Measurements from ENCODE around the gene RASL10A. TPM values are rescaled to one million over a fixed set of nuclear protein-coding genes. Genes with fewer than 3 reads are reported as not detected.

RASL10A gene
- total and polyA plus RNA-seq, 2 experiments from 2014 or later: 1.2 to 3.6 TPM

DNA sequence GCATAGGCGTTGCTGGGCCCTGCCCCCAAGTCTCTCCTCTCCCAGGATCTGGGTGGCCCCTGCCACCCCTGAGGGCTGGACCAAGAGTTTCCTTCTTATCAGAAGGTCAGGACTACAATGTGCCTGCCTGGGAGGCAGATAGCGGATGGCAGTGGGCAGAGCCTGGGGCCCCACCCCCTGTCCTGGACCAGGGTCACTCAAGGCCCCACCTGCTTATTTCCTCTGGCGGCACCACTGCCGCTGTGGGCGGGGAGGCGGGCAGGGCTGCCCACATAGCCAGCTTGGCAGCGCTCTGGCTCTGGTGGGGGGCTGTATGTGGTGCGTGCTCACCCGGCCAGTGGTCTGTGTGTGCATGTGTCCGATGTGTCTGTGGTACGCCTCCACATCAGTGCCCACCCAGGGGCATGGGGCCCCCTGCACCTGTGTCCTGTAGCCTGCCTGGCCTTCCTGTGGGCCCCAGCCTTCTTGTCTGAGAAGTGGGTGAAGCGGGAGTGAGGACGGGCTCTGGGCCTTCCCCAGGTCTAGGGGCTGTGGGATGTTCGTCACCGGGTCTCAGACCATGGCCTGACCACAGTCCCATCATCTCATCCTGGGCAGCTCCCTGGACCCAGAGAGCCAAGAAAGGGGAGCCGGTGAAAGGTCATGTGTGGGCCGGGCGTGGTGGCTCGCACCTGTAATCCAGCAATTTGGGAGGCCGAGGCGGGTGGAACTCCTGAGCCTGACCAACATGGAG, 6.0 kb downstream of the RASL10A start:
- TF ChIP-seq, protein P1, sequence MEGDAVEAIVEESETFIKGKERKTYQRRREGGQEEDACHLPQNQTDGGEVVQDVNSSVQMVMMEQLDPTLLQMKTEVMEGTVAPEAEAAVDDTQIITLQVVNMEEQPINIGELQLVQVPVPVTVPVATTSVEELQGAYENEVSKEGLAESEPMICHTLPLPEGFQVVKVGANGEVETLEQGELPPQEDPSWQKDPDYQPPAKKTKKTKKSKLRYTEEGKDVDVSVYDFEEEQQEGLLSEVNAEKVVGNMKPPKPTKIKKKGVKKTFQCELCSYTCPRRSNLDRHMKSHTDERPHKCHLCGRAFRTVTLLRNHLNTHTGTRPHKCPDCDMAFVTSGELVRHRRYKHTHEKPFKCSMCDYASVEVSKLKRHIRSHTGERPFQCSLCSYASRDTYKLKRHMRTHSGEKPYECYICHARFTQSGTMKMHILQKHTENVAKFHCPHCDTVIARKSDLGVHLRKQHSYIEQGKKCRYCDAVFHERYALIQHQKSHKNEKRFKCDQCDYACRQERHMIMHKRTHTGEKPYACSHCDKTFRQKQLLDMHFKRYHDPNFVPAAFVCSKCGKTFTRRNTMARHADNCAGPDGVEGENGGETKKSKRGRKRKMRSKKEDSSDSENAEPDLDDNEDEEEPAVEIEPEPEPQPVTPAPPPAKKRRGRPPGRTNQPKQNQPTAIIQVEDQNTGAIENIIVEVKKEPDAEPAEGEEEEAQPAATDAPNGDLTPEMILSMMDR (IDR thresholded peaks at IDR 0.05; ENCODE audit: low read depth, low read length): no peak
- Histone ChIP-seq H3K36me3 (no peaks in the 10 kb centered on the region), H3K27me3 (peaks cover 14% of the 10 kb centered on the region), H3K9me3 (ENCODE audit: low read depth) (no peaks in the 10 kb centered on the region), H3K4me3 (no peak overlapping the region), H3K27ac (no peak overlapping the region), H3K4me1 (ENCODE audit: low read depth) (peaks cover 13% of the 10 kb centered on the region)
- peak in 1 of 2 donors; percentile 51 for DNase-seq (ENCODE audit: low read depth in 1 of 2, low spot score in 1 of 2)

DNA sequence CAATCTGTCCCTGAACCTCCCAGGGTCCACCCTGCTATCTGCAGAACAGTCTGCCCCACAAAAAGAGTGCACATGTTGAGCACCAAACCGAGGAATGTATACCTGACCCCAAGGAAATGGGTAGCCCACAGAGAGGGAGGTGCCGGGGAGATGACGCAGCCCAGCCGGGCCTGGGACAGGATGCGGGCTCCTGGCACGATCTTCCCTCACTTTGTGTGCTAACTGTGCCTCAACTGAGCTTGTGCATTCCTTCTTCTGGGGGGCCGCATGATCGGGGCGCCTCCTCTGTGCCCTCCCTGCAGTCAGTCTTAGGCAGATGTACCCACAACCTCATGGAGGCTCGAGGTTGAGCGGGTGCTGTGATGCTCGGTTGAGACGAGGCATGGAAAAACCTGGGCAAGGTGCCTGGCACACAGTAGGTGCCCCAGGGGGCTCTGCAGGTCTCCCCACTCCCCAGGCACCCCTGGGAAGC, 6.7 kb downstream of the RASL10A start:
- Histone ChIP-seq H3K9me3 (ENCODE audit: low read depth) (no peaks in the 10 kb centered on the region), H3K4me1 (ENCODE audit: low read depth) (peaks cover 13% of the 10 kb centered on the region), H3K27me3 (peaks cover 8% of the 10 kb centered on the region), H3K27ac (no peak overlapping the region), H3K36me3 (no peaks in the 10 kb centered on the region), H3K4me3 (no peak overlapping the region)
- peak in 1 of 2 donors; percentile 69 for DNase-seq (ENCODE audit: low read depth in 1 of 2, low spot score in 1 of 2)
- TF ChIP-seq, protein P1 (IDR thresholded peaks at IDR 0.05; ENCODE audit: low read depth, low read length): no peak

DNA sequence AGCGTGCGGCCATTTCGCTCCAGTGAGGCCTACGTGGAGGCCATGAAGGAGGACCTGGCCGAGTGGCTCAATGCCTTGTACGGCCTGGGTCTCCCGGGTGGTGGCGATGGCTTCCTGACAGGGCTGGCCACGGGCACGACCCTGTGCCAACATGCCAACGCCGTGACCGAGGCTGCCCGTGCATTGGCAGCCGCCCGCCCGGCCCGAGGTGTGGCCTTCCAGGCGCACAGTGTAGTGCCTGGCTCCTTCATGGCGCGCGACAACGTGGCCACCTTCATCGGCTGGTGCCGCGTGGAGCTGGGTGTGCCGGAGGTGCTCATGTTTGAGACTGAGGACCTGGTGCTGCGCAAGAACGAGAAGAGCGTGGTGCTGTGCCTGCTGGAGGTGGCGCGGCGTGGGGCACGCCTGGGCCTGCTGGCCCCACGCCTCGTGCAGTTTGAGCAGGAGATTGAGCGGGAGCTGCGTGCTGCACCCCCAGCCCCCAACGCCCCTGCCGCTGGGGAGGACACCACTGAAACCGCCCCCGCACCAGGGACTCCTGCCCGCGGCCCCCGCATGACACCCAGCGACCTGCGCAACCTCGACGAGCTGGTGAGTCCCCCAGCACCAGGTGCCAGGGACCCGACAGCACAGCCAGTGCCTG, 7.2 kb downstream of the RASL10A start:
- Histone ChIP-seq H3K36me3 (no peaks in the 10 kb centered on the region), H3K4me1 (ENCODE audit: low read depth) (peaks cover 13% of the 10 kb centered on the region), H3K27ac (no peak overlapping the region), H3K27me3 (peaks cover 2% of the 10 kb centered on the region), H3K4me3 (no peak overlapping the region), H3K9me3 (ENCODE audit: low read depth) (no peaks in the 10 kb centered on the region)
- TF ChIP-seq, protein P1 (IDR thresholded peaks at IDR 0.05; ENCODE audit: low read depth, low read length): no peak
- no peak for DNase-seq (ENCODE audit: low read depth in 1 of 2, low spot score in 1 of 2)

GRCh38 chr22:29307596-29308147, 7.8 kb downstream of the RASL10A start:
- no peaks in the 10 kb centered on the region for H3K9me3 ChIP-seq (ENCODE audit: low read depth)
- no peaks in the 10 kb centered on the region for H3K27me3 ChIP-seq
- no peaks in the 10 kb centered on the region for H3K36me3 ChIP-seq
- H3K27ac ChIP-seq: no peak overlapping the region
- H3K4me1 ChIP-seq (ENCODE audit: low read depth): peaks cover 13% of the 10 kb centered on the region
- TF ChIP-seq, protein P1 (IDR thresholded peaks at IDR 0.05; ENCODE audit: low read depth, low read length): no peak
- no peak for DNase-seq (ENCODE audit: low read depth in 1 of 2, low spot score in 1 of 2)
- H3K4me3 ChIP-seq: peak overlapping the region; percentile 81

DNA sequence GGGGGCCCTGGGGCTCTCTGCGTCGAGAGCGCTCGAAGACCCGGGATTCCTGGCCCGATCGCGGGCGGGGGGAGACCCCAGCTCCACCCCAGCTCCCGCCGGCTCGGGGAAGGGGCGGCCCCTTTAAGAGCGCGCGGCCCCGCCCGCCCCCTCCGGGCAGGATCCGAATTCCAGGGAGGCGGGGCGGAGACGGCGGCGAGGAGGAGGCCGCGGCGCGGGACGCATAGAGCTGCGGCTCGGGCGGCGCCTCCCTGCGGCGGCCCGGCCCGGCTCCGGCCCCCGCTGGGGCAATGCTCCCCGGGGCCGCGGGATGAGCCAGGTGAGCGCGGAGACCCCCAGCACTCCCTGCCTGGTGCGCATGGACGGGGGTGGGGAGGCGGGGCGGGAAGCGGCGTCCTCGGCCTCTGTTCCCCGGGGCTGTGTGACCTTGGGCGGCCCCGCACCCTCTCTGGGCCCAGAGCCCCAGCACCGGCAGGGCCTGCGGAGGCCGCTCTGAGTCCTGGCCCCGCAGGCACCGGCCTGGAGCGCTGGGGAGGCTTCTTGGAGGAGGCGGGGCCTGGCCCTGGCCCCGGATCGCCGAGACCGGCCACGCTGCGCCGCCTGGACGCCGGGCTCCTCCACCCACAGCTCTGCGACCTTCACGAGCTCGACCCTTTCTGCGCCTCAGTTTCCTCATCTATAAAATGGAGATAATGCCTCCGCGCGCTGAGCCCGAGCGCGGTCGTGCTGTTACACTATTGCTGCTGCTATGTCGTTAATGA, 8.5 kb downstream of the RASL10A start:
- Histone ChIP-seq H3K9me3 (ENCODE audit: low read depth) (no peaks in the 10 kb centered on the region), H3K36me3 (no peaks in the 10 kb centered on the region), H3K4me3 (peak overlapping the region; percentile 81), H3K27me3 (no peaks in the 10 kb centered on the region), H3K27ac (peak overlapping the region; percentile 24), H3K4me1 (ENCODE audit: low read depth) (peaks cover 13% of the 10 kb centered on the region)
- peak; percentile 83 to 92 for DNase-seq (ENCODE audit: low read depth in 1 of 2, low spot score in 1 of 2)
- TF ChIP-seq, protein P1 (IDR thresholded peaks at IDR 0.05; ENCODE audit: low read depth, low read length): no peak

Measured in cardiac muscle cell (in vitro differentiated cells and primary cell).